Esophagus muscularis mucosa (tissue), 3 donors: ENCODE measurements around the gene SORL1-AS1.

ENCODE experiments used
- CTCF ChIP-seq, 3 experiments: fragments of 200-600 bp in 2 of 3; fragments of 450-650 bp in 1 of 3; sonication (generic) in 2 of 3; IDR thresholded peaks; one replicate each; pipeline ENCODE4 v1.5.1; 2017 to 2019; ENCODE audit warnings: antibody characterized with exemption in 3 of 3, mild to moderate bottlenecking in 2 of 3, moderate library complexity in 1 of 3
- POLR2AphosphoS5 ChIP-seq, 2 donors: sonication (generic); formaldehyde crosslinking; IDR thresholded peaks; one replicate each; pipeline ENCODE4 v1.6.1; 2017; ENCODE audit warnings: antibody characterized with exemption in 2 of 2

- no peak for TF ChIP-seq CTCF (IDR thresholded peaks at IDR 0.05)
- no peak for TF ChIP-seq POLR2AphosphoS5 (IDR thresholded peaks at IDR 0.05)
Observed at GRCh38 chr11:121425828-121426227, 26.9 kb downstream of the SORL1-AS1 start.
